ENCODE results near the gene HSPD1.

HSPD1 gene

GRCh38 chr2:197502201-197502600 lies 2.6 kb upstream of the HSPD1 start:
- Histone ChIP-seq H3K36me3 (ENCODE audit: control insufficient read depth in 1 of 2, insufficient read depth in 2 of 2, low read depth in 1 of 2, low read length in 2 of 2) (peaks cover 14 to 52% of the 10 kb centered on the region in 2 experiments), H3K14ac (ENCODE audit: low read length in 2 of 2) (no peak overlapping the region), H3K27me3 (ENCODE audit: control insufficient read depth in 1 of 2, insufficient read depth in 1 of 2, low read length in 2 of 2) (no peaks in the 10 kb centered on the region), H2BK120ac (ENCODE audit: low read depth, low read length) (no peak overlapping the region), H4K8ac (ENCODE audit: low read length) (no peak overlapping the region), H2AK5ac (ENCODE audit: low read length, severe bottlenecking) (no peak overlapping the region), H3K79me1 (replicated peaks; ENCODE audit: low read length, poor library complexity, severe bottlenecking) (peaks cover 7% of the 10 kb centered on the region), H3K18ac (ENCODE audit: low read depth in 1 of 2, low read length in 2 of 2) (no peak overlapping the region), H3K4me2 (ENCODE audit: low read length, poor library complexity, severe bottlenecking) (no peak overlapping the region), H3K4me3 (ENCODE audit: insufficient read depth in 1 of 2, low read depth in 1 of 2, low read length in 2 of 2) (peak overlapping the region in 1 of 2 experiments; percentile 97), H2AFZ (ENCODE audit: low read depth, low read length) (no peak overlapping the region), H3K27ac (ENCODE audit: low read length, poor library complexity, severe bottlenecking) (no peak overlapping the region), H3K9me3 (ENCODE audit: control insufficient read depth, low read length) (no peaks in the 10 kb centered on the region), H2BK15ac (ENCODE audit: low read depth, poor library complexity, severe bottlenecking) (no peak overlapping the region), H3K23ac (ENCODE audit: low read length in 2 of 2) (no peak overlapping the region), H2BK12ac (ENCODE audit: low read length in 2 of 2) (no peak overlapping the region), H3K4ac (ENCODE audit: low read depth in 1 of 2, low read length in 2 of 2) (no peak overlapping the region), H4K91ac (ENCODE audit: low read length) (no peak overlapping the region), H2BK5ac (ENCODE audit: low read depth, low read length, poor library complexity, severe bottlenecking) (no peak overlapping the region), H3K4me1 (ENCODE audit: control insufficient read depth, insufficient read depth, low read depth, low read length) (peaks cover 4% of the 10 kb centered on the region), H3K9ac (ENCODE audit: low read length) (peak overlapping the region; percentile 99)
- WGBS: 95% methylated on average over 4 of the region's 4 CpGs
- no peak for DNase-seq

- WGBS: under 1% methylated on average over 28 of the region's 30 CpGs
Measured at GRCh38 chr2:197500503-197501131, 977 bp upstream of the HSPD1 start.

GRCh38 chr2:197498937-197499593 lies 575 bp downstream of the HSPD1 start:
- Histone ChIP-seq H3K4me1 (ENCODE audit: control insufficient read depth, insufficient read depth, low read depth, low read length) (peaks cover 6% of the 10 kb centered on the region), H4K8ac (ENCODE audit: low read length) (peak overlapping the region; percentile 80), H3K14ac (ENCODE audit: low read length in 2 of 2) (peak overlapping the region in 1 of 2 experiments; percentile 94), H3K79me1 (replicated peaks; ENCODE audit: low read length, poor library complexity, severe bottlenecking) (peaks cover 2% of the 10 kb centered on the region), H2AFZ (ENCODE audit: low read depth, low read length) (peak overlapping the region; percentile 98), H2BK12ac (ENCODE audit: low read length in 2 of 2) (peak overlapping the region in 1 of 2 experiments; percentile 75), H2BK120ac (ENCODE audit: low read depth, low read length) (peak overlapping the region; percentile 76), H4K91ac (ENCODE audit: low read length) (peak overlapping the region; percentile 71), H2BK5ac (ENCODE audit: low read depth, low read length, poor library complexity, severe bottlenecking) (no peak overlapping the region), H3K4me3 (ENCODE audit: insufficient read depth in 1 of 2, low read depth in 1 of 2, low read length in 2 of 2) (peak overlapping the region; percentile 97 to 99), H3K27ac (ENCODE audit: low read length, poor library complexity, severe bottlenecking) (peak overlapping the region; percentile 78), H3K27me3 (ENCODE audit: control insufficient read depth in 1 of 2, insufficient read depth in 1 of 2, low read length in 2 of 2) (no peaks in the 10 kb centered on the region), H3K4me2 (ENCODE audit: low read length, poor library complexity, severe bottlenecking) (peak overlapping the region; percentile 98), H2BK15ac (ENCODE audit: low read depth, poor library complexity, severe bottlenecking) (peak overlapping the region; percentile 93), H3K9me3 (ENCODE audit: control insufficient read depth, low read length) (no peaks in the 10 kb centered on the region), H3K18ac (ENCODE audit: low read depth in 1 of 2, low read length in 2 of 2) (peak overlapping the region; percentile 88 to 98), H3K36me3 (ENCODE audit: control insufficient read depth in 1 of 2, insufficient read depth in 2 of 2, low read depth in 1 of 2, low read length in 2 of 2) (peaks cover 9 to 66% of the 10 kb centered on the region in 2 experiments), H2AK5ac (ENCODE audit: low read length, severe bottlenecking) (no peak overlapping the region), H3K23ac (ENCODE audit: low read length in 2 of 2) (peak overlapping the region in 1 of 2 experiments; percentile 97), H3K9ac (ENCODE audit: low read length) (peak overlapping the region; percentile 99), H3K4ac (ENCODE audit: low read depth in 1 of 2, low read length in 2 of 2) (peak overlapping the region; percentile 5 to 92)
- peak; percentile 79 for DNase-seq
- under 1% methylated on average over 44 of the region's 46 CpGs for WGBS

More at GRCh38 chr2:197500503-197501131, 977 bp upstream of the HSPD1 start:
- Histone ChIP-seq H2BK15ac (ENCODE audit: low read depth, poor library complexity, severe bottlenecking) (peak overlapping the region; percentile 29), H3K9ac (ENCODE audit: low read length) (peak overlapping the region; percentile 99), H3K14ac (ENCODE audit: low read length in 2 of 2) (no peak overlapping the region), H3K27ac (ENCODE audit: low read length, poor library complexity, severe bottlenecking) (peak overlapping the region; percentile 62), H2AFZ (ENCODE audit: low read depth, low read length) (peak overlapping the region; percentile 5), H3K23ac (ENCODE audit: low read length in 2 of 2) (peak overlapping the region in 1 of 2 experiments; percentile 77), H4K8ac (ENCODE audit: low read length) (no peak overlapping the region), H2BK5ac (ENCODE audit: low read depth, low read length, poor library complexity, severe bottlenecking) (no peak overlapping the region), H3K4me3 (ENCODE audit: insufficient read depth in 1 of 2, low read depth in 1 of 2, low read length in 2 of 2) (peak overlapping the region; percentile 97 to 99), H3K9me3 (ENCODE audit: control insufficient read depth, low read length) (no peaks in the 10 kb centered on the region), H3K4me2 (ENCODE audit: low read length, poor library complexity, severe bottlenecking) (peak overlapping the region; percentile 72), H3K4ac (ENCODE audit: low read depth in 1 of 2, low read length in 2 of 2) (peak overlapping the region in 1 of 2 experiments; percentile 9), H3K4me1 (ENCODE audit: control insufficient read depth, insufficient read depth, low read depth, low read length) (peaks cover 4% of the 10 kb centered on the region), H2AK5ac (ENCODE audit: low read length, severe bottlenecking) (no peak overlapping the region), H3K18ac (ENCODE audit: low read depth in 1 of 2, low read length in 2 of 2) (peak overlapping the region; percentile 50 to 82), H2BK120ac (ENCODE audit: low read depth, low read length) (peak overlapping the region; percentile 29), H3K27me3 (ENCODE audit: control insufficient read depth in 1 of 2, insufficient read depth in 1 of 2, low read length in 2 of 2) (no peaks in the 10 kb centered on the region), H3K36me3 (ENCODE audit: control insufficient read depth in 1 of 2, insufficient read depth in 2 of 2, low read depth in 1 of 2, low read length in 2 of 2) (peaks cover 14 to 63% of the 10 kb centered on the region in 2 experiments), H3K79me1 (replicated peaks; ENCODE audit: low read length, poor library complexity, severe bottlenecking) (peaks cover 4% of the 10 kb centered on the region), H2BK12ac (ENCODE audit: low read length in 2 of 2) (peak overlapping the region in 1 of 2 experiments; percentile 80), H4K91ac (ENCODE audit: low read length) (no peak overlapping the region)
- DNase-seq: peak; percentile 46

- Histone ChIP-seq H3K79me1 (replicated peaks; ENCODE audit: low read length, poor library complexity, severe bottlenecking) (peaks cover 2% of the 10 kb centered on the region), H3K27me3 (ENCODE audit: control insufficient read depth in 1 of 2, insufficient read depth in 1 of 2, low read length in 2 of 2) (no peaks in the 10 kb centered on the region), H3K4me3 (ENCODE audit: insufficient read depth in 1 of 2, low read depth in 1 of 2, low read length in 2 of 2) (peak overlapping the region; percentile 97 to 99), H3K4me2 (ENCODE audit: low read length, poor library complexity, severe bottlenecking) (peak overlapping the region; percentile 98), H2BK15ac (ENCODE audit: low read depth, poor library complexity, severe bottlenecking) (no peak overlapping the region), H2AK5ac (ENCODE audit: low read length, severe bottlenecking) (no peak overlapping the region), H2BK120ac (ENCODE audit: low read depth, low read length) (no peak overlapping the region), H4K91ac (ENCODE audit: low read length) (no peak overlapping the region), H3K23ac (ENCODE audit: low read length in 2 of 2) (no peak overlapping the region), H3K27ac (ENCODE audit: low read length, poor library complexity, severe bottlenecking) (peak overlapping the region; percentile 78), H2BK5ac (ENCODE audit: low read depth, low read length, poor library complexity, severe bottlenecking) (no peak overlapping the region), H3K36me3 (ENCODE audit: control insufficient read depth in 1 of 2, insufficient read depth in 2 of 2, low read depth in 1 of 2, low read length in 2 of 2) (peaks cover 8 to 66% of the 10 kb centered on the region in 2 experiments), H3K14ac (ENCODE audit: low read length in 2 of 2) (no peak overlapping the region), H2AFZ (ENCODE audit: low read depth, low read length) (no peak overlapping the region), H3K9ac (ENCODE audit: low read length) (peak overlapping the region; percentile 99), H2BK12ac (ENCODE audit: low read length in 2 of 2) (no peak overlapping the region), H4K8ac (ENCODE audit: low read length) (no peak overlapping the region), H3K18ac (ENCODE audit: low read depth in 1 of 2, low read length in 2 of 2) (no peak overlapping the region), H3K4ac (ENCODE audit: low read depth in 1 of 2, low read length in 2 of 2) (no peak overlapping the region), H3K9me3 (ENCODE audit: control insufficient read depth, low read length) (no peaks in the 10 kb centered on the region), H3K4me1 (ENCODE audit: control insufficient read depth, insufficient read depth, low read depth, low read length) (peaks cover 6% of the 10 kb centered on the region)
- DNase-seq: no peak
- WGBS: under 1% methylated on average over 11 of the region's 14 CpGs
Measured at GRCh38 chr2:197498235-197498936, 1.3 kb downstream of the HSPD1 start.

All from mesenchymal stem cell (in vitro differentiated cells and primary cell).